H1 (cell line): ENCODE measurements around the gene ARSB. TPM values are rescaled to one million over a fixed set of nuclear protein-coding genes. Genes with fewer than 3 reads are reported as not detected.

ENCODE experiments used
- ASH2L ChIP-seq: fragments of 200-600, 300-600 bp; sonication (generic); IDR thresholded peaks from one replicate; pipeline ENCODE4 v1.7.1; 2017; ENCODE audit warnings: low read length
- CBX8 ChIP-seq: fragments of 300-800, 300-1000 bp; sonication (generic); IDR thresholded peaks from 2 replicates; pipeline ENCODE4 v1.7.1; 2016; ENCODE audit warnings: low read depth, low read length, borderline replicate concordance
- GABPA ChIP-seq: IDR thresholded peaks from 2 replicates; pipeline ENCODE4 v1.6.1; 2011; ENCODE audit warnings: mild to moderate bottlenecking, low read length, moderate library complexity, borderline replicate concordance; ENCODE audit not compliant: insufficient read depth
- GTF2F1 ChIP-seq: IDR thresholded peaks from 2 replicates; pipeline ENCODE4 v1.6.1; 2012; ENCODE audit warnings: low read depth, low read length, improper control_type of control experiment, borderline replicate concordance
- HDAC6 ChIP-seq: IDR thresholded peaks from one replicate; pipeline ENCODE4 v1.7.1; 2012; ENCODE audit warnings: low read depth, mild to moderate bottlenecking, inconsistent platforms, low read length, moderate library complexity
- NRF1 ChIP-seq: IDR thresholded peaks from 2 replicates; pipeline ENCODE4 v1.6.1; 2011; ENCODE audit warnings: mild to moderate bottlenecking, low read depth, low read length, improper control_type of control experiment
- RXRA ChIP-seq: IDR thresholded peaks from 2 replicates; pipeline ENCODE4 v1.6.1; 2011; ENCODE audit warnings: low read depth, mild to moderate bottlenecking, low read length, moderate library complexity; ENCODE audit not compliant: insufficient read depth
- SRF ChIP-seq: IDR thresholded peaks from 2 replicates; pipeline ENCODE4 v1.6.1; 2011; ENCODE audit warnings: mild to moderate bottlenecking, low read depth, low read length, moderate library complexity
- ZNF274 ChIP-seq: IDR thresholded peaks from 2 replicates; pipeline ENCODE4 v1.7.0; 2012; ENCODE audit warnings: low read length, borderline replicate concordance; ENCODE audit errors: extremely low read depth
- polyA plus RNA-seq, 7 experiments: library from polyadenylated mRNA; depleted of rRNA in 3 of 7; stranded (reverse) in 5 of 7; unstranded in 2 of 7; fragments of >200 nt in 5 of 7; fragments of 200-250 nt in 2 of 7; gene quantifications; 1 replicate in 5 of 7; 2 replicates in 1 of 7; 4 replicates in 1 of 7; pipeline versions ENCODE4 v1.2.1 to v1.2.3, GENCODE V29; 2011 to 2013; ENCODE audit warnings: missing spikeins in 2 of 7, mixed read lengths in 2 of 7
- total RNA-seq: library from RNA; stranded (reverse); fragmentation: NEBNext Ultra II Directional; extraction: Animal tissue kit (Norgen Biotek cat#: 25700); gene quantifications from 2 replicates; pipeline ENCODE4 v1.2.1, GENCODE V29; 2021
- TF ChIP-seq, protein P1 (sequence below): fragments of 300-600 bp; sonication (generic); IDR thresholded peaks from 2 replicates; pipeline ENCODE4 v1.7.1; 2012; ENCODE audit warnings: low read length, moderate library complexity, mild to moderate bottlenecking, inconsistent platforms; ENCODE audit not compliant: insufficient replicate concordance

The ARSB gene
- total and polyA plus RNA-seq, 2 of the 8 experiments (the other 6 are each of a cell fraction or from before 2014, with no cell fraction given): 6.4 to 13.9 TPM

DNA sequence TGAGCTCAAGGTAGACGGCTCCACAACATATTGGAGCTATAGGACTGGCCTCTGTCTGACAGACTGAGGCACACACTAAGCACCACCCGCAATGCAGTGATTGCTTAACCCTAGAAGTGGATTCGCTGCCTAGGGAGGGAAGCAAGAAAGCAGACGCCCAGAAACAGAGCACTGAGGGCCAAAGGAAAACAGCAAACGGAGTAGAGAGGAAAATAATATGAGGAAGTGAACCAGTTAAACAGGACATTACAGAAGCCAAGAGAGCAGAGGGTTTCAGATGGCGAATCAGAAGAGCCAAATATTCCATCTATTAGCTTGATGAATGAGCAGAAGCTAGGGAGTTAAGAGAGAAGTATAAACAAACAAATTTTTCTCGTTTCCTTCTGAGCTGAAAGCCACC, 197.3 kb downstream of the ARSB start (continued):
- TF ChIP-seq, protein P1, sequence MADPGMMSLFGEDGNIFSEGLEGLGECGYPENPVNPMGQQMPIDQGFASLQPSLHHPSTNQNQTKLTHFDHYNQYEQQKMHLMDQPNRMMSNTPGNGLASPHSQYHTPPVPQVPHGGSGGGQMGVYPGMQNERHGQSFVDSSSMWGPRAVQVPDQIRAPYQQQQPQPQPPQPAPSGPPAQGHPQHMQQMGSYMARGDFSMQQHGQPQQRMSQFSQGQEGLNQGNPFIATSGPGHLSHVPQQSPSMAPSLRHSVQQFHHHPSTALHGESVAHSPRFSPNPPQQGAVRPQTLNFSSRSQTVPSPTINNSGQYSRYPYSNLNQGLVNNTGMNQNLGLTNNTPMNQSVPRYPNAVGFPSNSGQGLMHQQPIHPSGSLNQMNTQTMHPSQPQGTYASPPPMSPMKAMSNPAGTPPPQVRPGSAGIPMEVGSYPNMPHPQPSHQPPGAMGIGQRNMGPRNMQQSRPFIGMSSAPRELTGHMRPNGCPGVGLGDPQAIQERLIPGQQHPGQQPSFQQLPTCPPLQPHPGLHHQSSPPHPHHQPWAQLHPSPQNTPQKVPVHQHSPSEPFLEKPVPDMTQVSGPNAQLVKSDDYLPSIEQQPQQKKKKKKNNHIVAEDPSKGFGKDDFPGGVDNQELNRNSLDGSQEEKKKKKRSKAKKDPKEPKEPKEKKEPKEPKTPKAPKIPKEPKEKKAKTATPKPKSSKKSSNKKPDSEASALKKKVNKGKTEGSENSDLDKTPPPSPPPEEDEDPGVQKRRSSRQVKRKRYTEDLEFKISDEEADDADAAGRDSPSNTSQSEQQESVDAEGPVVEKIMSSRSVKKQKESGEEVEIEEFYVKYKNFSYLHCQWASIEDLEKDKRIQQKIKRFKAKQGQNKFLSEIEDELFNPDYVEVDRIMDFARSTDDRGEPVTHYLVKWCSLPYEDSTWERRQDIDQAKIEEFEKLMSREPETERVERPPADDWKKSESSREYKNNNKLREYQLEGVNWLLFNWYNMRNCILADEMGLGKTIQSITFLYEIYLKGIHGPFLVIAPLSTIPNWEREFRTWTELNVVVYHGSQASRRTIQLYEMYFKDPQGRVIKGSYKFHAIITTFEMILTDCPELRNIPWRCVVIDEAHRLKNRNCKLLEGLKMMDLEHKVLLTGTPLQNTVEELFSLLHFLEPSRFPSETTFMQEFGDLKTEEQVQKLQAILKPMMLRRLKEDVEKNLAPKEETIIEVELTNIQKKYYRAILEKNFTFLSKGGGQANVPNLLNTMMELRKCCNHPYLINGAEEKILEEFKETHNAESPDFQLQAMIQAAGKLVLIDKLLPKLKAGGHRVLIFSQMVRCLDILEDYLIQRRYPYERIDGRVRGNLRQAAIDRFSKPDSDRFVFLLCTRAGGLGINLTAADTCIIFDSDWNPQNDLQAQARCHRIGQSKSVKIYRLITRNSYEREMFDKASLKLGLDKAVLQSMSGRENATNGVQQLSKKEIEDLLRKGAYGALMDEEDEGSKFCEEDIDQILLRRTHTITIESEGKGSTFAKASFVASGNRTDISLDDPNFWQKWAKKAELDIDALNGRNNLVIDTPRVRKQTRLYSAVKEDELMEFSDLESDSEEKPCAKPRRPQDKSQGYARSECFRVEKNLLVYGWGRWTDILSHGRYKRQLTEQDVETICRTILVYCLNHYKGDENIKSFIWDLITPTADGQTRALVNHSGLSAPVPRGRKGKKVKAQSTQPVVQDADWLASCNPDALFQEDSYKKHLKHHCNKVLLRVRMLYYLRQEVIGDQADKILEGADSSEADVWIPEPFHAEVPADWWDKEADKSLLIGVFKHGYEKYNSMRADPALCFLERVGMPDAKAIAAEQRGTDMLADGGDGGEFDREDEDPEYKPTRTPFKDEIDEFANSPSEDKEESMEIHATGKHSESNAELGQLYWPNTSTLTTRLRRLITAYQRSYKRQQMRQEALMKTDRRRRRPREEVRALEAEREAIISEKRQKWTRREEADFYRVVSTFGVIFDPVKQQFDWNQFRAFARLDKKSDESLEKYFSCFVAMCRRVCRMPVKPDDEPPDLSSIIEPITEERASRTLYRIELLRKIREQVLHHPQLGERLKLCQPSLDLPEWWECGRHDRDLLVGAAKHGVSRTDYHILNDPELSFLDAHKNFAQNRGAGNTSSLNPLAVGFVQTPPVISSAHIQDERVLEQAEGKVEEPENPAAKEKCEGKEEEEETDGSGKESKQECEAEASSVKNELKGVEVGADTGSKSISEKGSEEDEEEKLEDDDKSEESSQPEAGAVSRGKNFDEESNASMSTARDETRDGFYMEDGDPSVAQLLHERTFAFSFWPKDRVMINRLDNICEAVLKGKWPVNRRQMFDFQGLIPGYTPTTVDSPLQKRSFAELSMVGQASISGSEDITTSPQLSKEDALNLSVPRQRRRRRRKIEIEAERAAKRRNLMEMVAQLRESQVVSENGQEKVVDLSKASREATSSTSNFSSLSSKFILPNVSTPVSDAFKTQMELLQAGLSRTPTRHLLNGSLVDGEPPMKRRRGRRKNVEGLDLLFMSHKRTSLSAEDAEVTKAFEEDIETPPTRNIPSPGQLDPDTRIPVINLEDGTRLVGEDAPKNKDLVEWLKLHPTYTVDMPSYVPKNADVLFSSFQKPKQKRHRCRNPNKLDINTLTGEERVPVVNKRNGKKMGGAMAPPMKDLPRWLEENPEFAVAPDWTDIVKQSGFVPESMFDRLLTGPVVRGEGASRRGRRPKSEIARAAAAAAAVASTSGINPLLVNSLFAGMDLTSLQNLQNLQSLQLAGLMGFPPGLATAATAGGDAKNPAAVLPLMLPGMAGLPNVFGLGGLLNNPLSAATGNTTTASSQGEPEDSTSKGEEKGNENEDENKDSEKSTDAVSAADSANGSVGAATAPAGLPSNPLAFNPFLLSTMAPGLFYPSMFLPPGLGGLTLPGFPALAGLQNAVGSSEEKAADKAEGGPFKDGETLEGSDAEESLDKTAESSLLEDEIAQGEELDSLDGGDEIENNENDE: no peak
- no peak for TF ChIP-seq CBX8
- no peak for TF ChIP-seq NRF1
- TF ChIP-seq HDAC6: no peak
- TF ChIP-seq ZNF274: no peak
- no peak for TF ChIP-seq GABPA
- TF ChIP-seq GTF2F1: no peak
- TF ChIP-seq SRF: no peak
- TF ChIP-seq ASH2L: no peak
- no peak for TF ChIP-seq RXRA
